ENCODE data around the gene RAB18. TPM values are rescaled to one million over a fixed set of nuclear protein-coding genes. Genes with fewer than 3 reads are reported as not detected.

Gene RAB18
- total and polyA plus RNA-seq, 7 donors = 37.5 to 83.7 (median 53.2) TPM

- Histone ChIP-seq H3K9me3 (no peaks in the 10 kb centered on the region), H3K27ac (peak overlapping the region in 3 of 4 donors; percentile 74 to 79 (median 78)), H3K36me3 (no peaks in the 10 kb centered on the region), H3K4me3 (no peak overlapping the region), H3K27me3 (no peaks in the 10 kb centered on the region), H3K4me1 (peaks cover 0 to 47% (median 31%) of the 10 kb centered on the region in 4 donors)
- TF ChIP-seq EP300 (IDR thresholded peaks at IDR 0.05) (peak; percentile 27 to 94 (median 82)), CTCF (IDR thresholded peaks at IDR 0.05) (no peak), POLR2AphosphoS5 (IDR thresholded peaks at IDR 0.05) (peak in 3 of 4 donors; percentile 75 to 89 (median 80))
- no peak for DNase-seq
- intact Hi-C loops (cut with DNase I) = no loop called here
- WGBS, 2 donors = 55 to 74% methylated on average over 2 of the region's 2 CpGs
Observed at GRCh38 chr10:27485368-27485767, 18.7 kb upstream of the RAB18 start.

- Histone ChIP-seq H3K27me3 (no peaks in the 10 kb centered on the region), H3K4me3 (no peak overlapping the region), H3K36me3 (no peaks in the 10 kb centered on the region), H3K27ac (peak overlapping the region in 3 of 4 donors; percentile 74 to 79 (median 78)), H3K4me1 (peaks cover 0 to 53% (median 36%) of the 10 kb centered on the region in 4 donors), H3K9me3 (peaks cover 0 to 4% (median 0%) of the 10 kb centered on the region in 4 donors)
- TF ChIP-seq CTCF (IDR thresholded peaks at IDR 0.05) = no peak
- no peak for TF ChIP-seq POLR2AphosphoS5 (IDR thresholded peaks at IDR 0.05)
- TF ChIP-seq EP300 (IDR thresholded peaks at IDR 0.05) = no peak
- TF ChIP-seq POLR2A (IDR thresholded peaks at IDR 0.05) = no peak
- intact Hi-C loops (cut with DNase I) = no loop called here
- WGBS, 2 donors = 30 to 82% methylated on average over 2 of the region's 2 CpGs
- no peak for DNase-seq
Observed at GRCh38 chr10:27485986-27486385, 18.1 kb upstream of the RAB18 start.

- no peak for DNase-seq
- Histone ChIP-seq H3K4me3 (no peak overlapping the region), H3K36me3 (no peaks in the 10 kb centered on the region), H3K27me3 (no peaks in the 10 kb centered on the region), H3K4me1 (peaks cover 0 to 14% (median 9%) of the 10 kb centered on the region in 4 donors), H3K27ac (peak overlapping the region in 2 of 4 donors; percentile 27 to 28), H3K9me3 (peaks cover 0 to 6% (median 0%) of the 10 kb centered on the region in 4 donors)
- 93% methylated on average over 1 of the region's 1 CpG for WGBS, 2 donors
- intact Hi-C loops (cut with DNase I) = no loop called here
- no peak for TF ChIP-seq POLR2A (IDR thresholded peaks at IDR 0.05)
- TF ChIP-seq POLR2AphosphoS5 (IDR thresholded peaks at IDR 0.05) = no peak
- no peak for TF ChIP-seq CTCF (IDR thresholded peaks at IDR 0.05)
- TF ChIP-seq EP300 (IDR thresholded peaks at IDR 0.05) = no peak
Observed at GRCh38 chr10:27490807-27491206, 13.3 kb upstream of the RAB18 start.

- intact Hi-C loops (cut with DNase I) = no loop called here
- Histone ChIP-seq H3K27me3 (no peaks in the 10 kb centered on the region), H3K4me1 (peaks cover 0 to 8% (median 6%) of the 10 kb centered on the region in 4 donors), H3K4me3 (no peak overlapping the region), H3K9me3 (peaks cover 0 to 6% (median 0%) of the 10 kb centered on the region in 4 donors), H3K27ac (no peak overlapping the region), H3K36me3 (no peaks in the 10 kb centered on the region)
- WGBS, 2 donors = 53 to 79% methylated on average over 1 of the region's 1 CpG
- DNase-seq = no peak
- TF ChIP-seq EP300 (IDR thresholded peaks at IDR 0.05) (no peak), CTCF (IDR thresholded peaks at IDR 0.05) (no peak), POLR2AphosphoS5 (IDR thresholded peaks at IDR 0.05) (no peak), POLR2A (IDR thresholded peaks at IDR 0.05) (no peak)
Observed at GRCh38 chr10:27494116-27494805, 9.8 kb upstream of the RAB18 start.
